ENCODE measurements around the gene DNAJC6. TPM values are rescaled to one million over a fixed set of nuclear protein-coding genes. Genes with fewer than 3 reads are reported as not detected.

The DNAJC6 gene
- total RNA-seq, 6 experiments from 2014 or later: 0.46 to 2.9 (median 1.2) TPM

DNA sequence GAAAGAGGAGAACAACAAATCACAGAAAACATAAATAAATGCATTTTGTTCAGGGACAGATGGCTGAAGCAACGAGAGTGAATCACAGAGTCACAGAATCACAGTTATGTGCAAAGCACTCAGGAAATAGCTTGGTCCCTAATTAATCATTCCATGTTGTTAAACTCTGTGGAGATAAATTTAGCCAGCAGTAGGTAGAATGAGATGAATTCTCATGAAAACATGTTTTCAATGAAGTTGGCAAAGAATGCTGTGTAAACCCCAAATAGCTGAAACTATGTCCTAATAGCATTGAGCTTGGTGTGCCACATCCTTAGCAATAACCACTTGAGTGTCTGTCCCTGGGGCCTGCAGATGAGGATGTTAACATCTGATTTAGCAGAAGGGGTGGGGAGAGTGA, 131.6 kb downstream of the DNAJC6 start:
- intact Hi-C loops (cut with DNase I): no loop called here
- no peak for DNase-seq
- TF ChIP-seq POLR2A (IDR thresholded peaks at IDR 0.05): no peak
- TF ChIP-seq, protein P1, sequence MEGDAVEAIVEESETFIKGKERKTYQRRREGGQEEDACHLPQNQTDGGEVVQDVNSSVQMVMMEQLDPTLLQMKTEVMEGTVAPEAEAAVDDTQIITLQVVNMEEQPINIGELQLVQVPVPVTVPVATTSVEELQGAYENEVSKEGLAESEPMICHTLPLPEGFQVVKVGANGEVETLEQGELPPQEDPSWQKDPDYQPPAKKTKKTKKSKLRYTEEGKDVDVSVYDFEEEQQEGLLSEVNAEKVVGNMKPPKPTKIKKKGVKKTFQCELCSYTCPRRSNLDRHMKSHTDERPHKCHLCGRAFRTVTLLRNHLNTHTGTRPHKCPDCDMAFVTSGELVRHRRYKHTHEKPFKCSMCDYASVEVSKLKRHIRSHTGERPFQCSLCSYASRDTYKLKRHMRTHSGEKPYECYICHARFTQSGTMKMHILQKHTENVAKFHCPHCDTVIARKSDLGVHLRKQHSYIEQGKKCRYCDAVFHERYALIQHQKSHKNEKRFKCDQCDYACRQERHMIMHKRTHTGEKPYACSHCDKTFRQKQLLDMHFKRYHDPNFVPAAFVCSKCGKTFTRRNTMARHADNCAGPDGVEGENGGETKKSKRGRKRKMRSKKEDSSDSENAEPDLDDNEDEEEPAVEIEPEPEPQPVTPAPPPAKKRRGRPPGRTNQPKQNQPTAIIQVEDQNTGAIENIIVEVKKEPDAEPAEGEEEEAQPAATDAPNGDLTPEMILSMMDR (IDR thresholded peaks at IDR 0.05): no peak
- WGBS (ENCODE audit: insufficient coverage, low coverage, low lambda C conversion rate, missing lambda C conversion rate): 82% methylated on average over 1 of the region's 1 CpG
- H3K9me3 ChIP-seq: no peaks in the 10 kb centered on the region
- H3K27ac ChIP-seq: no peak overlapping the region
- no peaks in the 10 kb centered on the region for H3K27me3 ChIP-seq
- H3K36me3 ChIP-seq: no peaks in the 10 kb centered on the region
- ATAC-seq: no peak
- H3K4me3 ChIP-seq: no peak overlapping the region
- no peaks in the 10 kb centered on the region for H3K4me1 ChIP-seq

DNA sequence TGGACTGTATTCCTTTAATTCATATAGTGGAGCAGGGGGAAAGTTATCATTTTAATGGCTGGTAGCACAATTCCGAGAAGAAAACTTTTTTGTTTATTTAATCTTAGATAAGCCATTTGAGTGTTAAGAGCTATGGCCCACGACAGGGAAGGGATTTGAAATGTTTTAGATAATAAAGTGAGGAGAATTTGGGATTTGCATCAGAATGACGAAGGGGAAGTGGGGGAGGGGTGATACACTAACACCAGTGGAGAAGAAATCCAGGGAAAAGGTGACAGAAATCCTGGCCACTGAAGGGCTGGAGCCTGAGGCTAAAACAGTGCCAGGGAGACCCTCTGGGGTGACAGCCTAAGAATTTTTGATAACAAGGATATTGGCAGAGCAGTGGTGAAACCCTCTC, 132.1 kb downstream of the DNAJC6 start:
- no peak for ATAC-seq
- TF ChIP-seq, protein P1 (IDR thresholded peaks at IDR 0.05): no peak
- TF ChIP-seq POLR2A (IDR thresholded peaks at IDR 0.05): no peak
- Histone ChIP-seq H3K9me3 (no peaks in the 10 kb centered on the region), H3K27me3 (no peaks in the 10 kb centered on the region), H3K4me1 (no peaks in the 10 kb centered on the region), H3K36me3 (no peaks in the 10 kb centered on the region), H3K4me3 (no peak overlapping the region), H3K27ac (no peak overlapping the region)
- no peak for DNase-seq
- intact Hi-C loops (cut with DNase I): no loop called here
- WGBS (ENCODE audit: insufficient coverage, low coverage, low lambda C conversion rate, missing lambda C conversion rate): 67% methylated on average over 3 of the region's 3 CpGs

DNA sequence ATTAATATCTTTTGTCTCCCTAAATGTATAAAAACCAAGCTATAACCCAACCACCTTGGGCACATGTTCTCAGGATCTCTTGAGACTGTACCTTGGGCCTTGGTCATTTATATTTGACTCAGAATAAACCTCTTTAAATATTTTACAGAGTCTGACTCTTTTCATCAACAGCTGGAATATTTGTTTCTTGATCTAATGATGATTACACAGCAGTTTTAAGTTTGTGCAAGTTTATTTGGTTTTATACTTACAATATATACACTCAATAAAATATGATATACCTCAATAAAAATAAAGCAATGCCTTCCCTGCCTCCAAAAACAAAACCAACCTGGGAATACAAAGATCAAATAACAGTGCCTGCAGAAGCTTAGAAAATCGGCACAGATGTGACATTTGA, 133.1 kb downstream of the DNAJC6 start:
- ATAC-seq: no peak
- no peak overlapping the region for H3K4me3 ChIP-seq
- H3K4me1 ChIP-seq: no peaks in the 10 kb centered on the region
- TF ChIP-seq POLR2A (IDR thresholded peaks at IDR 0.05): no peak
- H3K9me3 ChIP-seq: no peaks in the 10 kb centered on the region
- no peaks in the 10 kb centered on the region for H3K36me3 ChIP-seq
- no peaks in the 10 kb centered on the region for H3K27me3 ChIP-seq
- WGBS (ENCODE audit: insufficient coverage, low coverage, low lambda C conversion rate, missing lambda C conversion rate): 100% methylated on average over 1 of the region's 1 CpG
- no peak for DNase-seq
- H3K27ac ChIP-seq: no peak overlapping the region
- intact Hi-C loops (cut with DNase I): no loop called here

DNA sequence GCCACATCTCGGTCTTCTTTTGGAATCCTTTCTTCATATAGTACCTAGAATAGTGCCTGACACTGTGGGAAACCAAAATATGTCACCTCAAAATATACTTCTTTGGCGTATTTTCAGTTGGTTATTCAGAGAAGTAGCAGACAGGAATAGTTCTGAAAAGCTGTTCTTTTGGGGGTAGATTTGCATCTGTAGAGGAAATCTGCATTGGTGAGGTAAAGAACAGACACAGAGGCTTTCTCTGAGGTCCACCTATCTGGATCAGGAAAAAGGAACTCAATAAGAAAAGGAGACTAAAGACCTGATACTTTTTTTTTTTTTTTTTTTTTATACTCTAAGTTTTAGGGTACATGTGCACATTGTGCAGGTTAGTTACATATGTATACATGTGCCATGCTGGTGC, 134.3 kb downstream of the DNAJC6 start:
- ATAC-seq: no peak
- no peak for DNase-seq
- TF ChIP-seq, protein P1 (IDR thresholded peaks at IDR 0.05): no peak
- no peak for TF ChIP-seq POLR2A (IDR thresholded peaks at IDR 0.05)
- H3K27me3 ChIP-seq: no peaks in the 10 kb centered on the region
- 84% methylated on average over 2 of the region's 2 CpGs for WGBS (ENCODE audit: insufficient coverage, low coverage, low lambda C conversion rate, missing lambda C conversion rate)
- no peak overlapping the region for H3K27ac ChIP-seq
- intact Hi-C loops (cut with DNase I): no loop called here
- no peak overlapping the region for H3K4me3 ChIP-seq
- no peaks in the 10 kb centered on the region for H3K36me3 ChIP-seq
- no peaks in the 10 kb centered on the region for H3K4me1 ChIP-seq
- no peaks in the 10 kb centered on the region for H3K9me3 ChIP-seq

DNA sequence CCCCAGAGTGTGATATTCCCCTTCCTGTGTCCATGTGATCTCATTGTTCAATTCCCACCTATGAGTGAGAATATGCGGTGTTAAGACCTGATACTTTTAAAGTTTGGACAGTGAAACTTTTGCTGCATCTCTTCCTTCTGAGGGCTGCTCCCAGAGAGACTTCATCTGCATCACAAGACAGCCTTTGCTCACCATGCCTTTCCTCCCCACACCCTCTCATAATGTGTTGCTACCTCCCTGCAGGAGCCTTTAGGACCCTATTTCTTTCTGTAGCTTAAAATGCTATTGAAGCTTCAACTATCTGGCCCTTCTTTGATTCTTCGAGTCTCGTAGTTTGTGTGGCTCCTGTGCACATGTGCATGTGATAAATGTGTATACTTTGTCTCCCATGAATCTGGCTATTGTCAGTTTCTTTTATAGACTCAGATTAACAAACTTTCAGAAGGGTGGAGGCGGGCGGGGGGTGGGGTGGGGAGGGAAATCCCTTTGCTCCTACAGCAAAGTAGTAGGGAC, 134.8 kb downstream of the DNAJC6 start:
- Histone ChIP-seq H3K9me3 (no peaks in the 10 kb centered on the region), H3K36me3 (no peaks in the 10 kb centered on the region), H3K27ac (no peak overlapping the region), H3K27me3 (no peaks in the 10 kb centered on the region), H3K4me3 (no peak overlapping the region), H3K4me1 (no peaks in the 10 kb centered on the region)
- ATAC-seq (no peak), DNase-seq (no peak)
- 92% methylated on average over 5 of the region's 5 CpGs for WGBS (ENCODE audit: insufficient coverage, low coverage, low lambda C conversion rate, missing lambda C conversion rate)
- TF ChIP-seq POLR2A (IDR thresholded peaks at IDR 0.05): no peak
- TF ChIP-seq, protein P1 (IDR thresholded peaks at IDR 0.05): no peak
- intact Hi-C loops (cut with DNase I): no loop called here
